Endothelial cell of umbilical vein (primary cell): ENCODE results near the gene SIN3A. TPM values are rescaled to one million over a fixed set of nuclear protein-coding genes. Genes with fewer than 3 reads are reported as not detected.

ENCODE experiments used
- BruUV-seq: library from RNA; stranded (reverse); fragments of 400-500 nt; replicated peaks from 2 replicates; lab custom pipeline; 2021; lab: Mats Ljungman, UMichigan
- CTCF ChIA-PET: fragments of 300-600, 350-600 bp; sonication (Branson Sonifier 250); formaldehyde crosslinking; loops from one replicate; lab custom pipeline; 2021; ENCODE audit warnings: antibody characterized with exemption, inconsistent platforms; lab: Charles Lee
- POLR2A ChIA-PET: fragments of 300-600, 350-600 bp; sonication (Branson Sonifier 250); formaldehyde crosslinking; loops from one replicate; lab custom pipeline; 2021; ENCODE audit warnings: antibody characterized with exemption, inconsistent platforms; lab: Charles Lee
- DNase-seq: peaks from one replicate; pipeline ENCODE4 v3.0.0-alpha.2; 2011; ENCODE audit warnings: low read depth, low spot score
- FAIRE-seq: peaks from 2 replicates; lab custom pipeline; 2011; peaks lifted over from hg19 to GRCh38; lab: Jason Lieb, UNC
- H2AFZ ChIP-seq: 2 replicates; pipeline ENCODE4 v1.6.0; 2012; ENCODE audit warnings: low read depth, low read length, control low read depth, inconsistent platforms
- H3K27ac ChIP-seq: 2 replicates; pipeline ENCODE4 v1.5.1; 2011; ENCODE audit warnings: low read depth, mild to moderate bottlenecking, control low read depth, low read length, moderate library complexity; ENCODE audit not compliant: insufficient read depth
- H3K27me3 ChIP-seq, 2 experiments: 2 replicates each; pipeline versions ENCODE4 v1.6.0 to v1.6.1; 2011; ENCODE audit warnings: low read length in 2 of 2, mixed read lengths in 1 of 2; ENCODE audit not compliant: control insufficient read depth in 2 of 2, insufficient read depth in 2 of 2
- H3K36me3 ChIP-seq, 2 experiments: 2 replicates in 1 of 2; 3 replicates in 1 of 2; pipeline ENCODE4 v1.5.1; 2011; ENCODE audit warnings: low read length in 2 of 2, mild to moderate bottlenecking in 1 of 2, moderate library complexity in 1 of 2; ENCODE audit not compliant: control insufficient read depth in 2 of 2, insufficient read depth in 2 of 2; ENCODE audit errors: extremely low read depth in 1 of 2
- H3K4me1 ChIP-seq: 3 replicates; pipeline ENCODE4 v1.5.1; 2011; ENCODE audit warnings: mild to moderate bottlenecking, low read length; ENCODE audit not compliant: control insufficient read depth, insufficient read depth; ENCODE audit errors: extremely low read depth
- H3K4me2 ChIP-seq: 2 replicates; pipeline ENCODE4 v1.6.1; 2011; ENCODE audit warnings: low read length, control low read depth, mixed read lengths; ENCODE audit not compliant: insufficient read depth
- H3K4me3 ChIP-seq, 3 experiments: fragments of 200-600 bp in 1 of 3; sonication (generic), shearing (Covaris generic) in 1 of 3; replicated peaks in 1 of 3; 2 replicates each; pipeline ENCODE4 v1.5.1; 2011 to 2016; ENCODE audit warnings: control low read depth in 3 of 3, low read length in 3 of 3, mild to moderate bottlenecking in 2 of 3, inconsistent platforms in 1 of 3, low read depth in 1 of 3, moderate library complexity in 1 of 3; ENCODE audit not compliant: insufficient read depth in 1 of 3
- H3K79me2 ChIP-seq: 2 replicates; pipeline ENCODE4 v1.6.0; 2012; ENCODE audit warnings: low read length, inconsistent platforms; ENCODE audit not compliant: control insufficient read depth, insufficient read depth
- H3K9ac ChIP-seq: replicated peaks from 2 replicates; pipeline ENCODE3; 2011; ENCODE audit warnings: low read length, control low read depth; ENCODE audit not compliant: insufficient read depth; ENCODE audit errors: extremely low read depth
- H3K9me1 ChIP-seq: replicated peaks from 3 replicates; pipeline ENCODE4 v1.6.0; 2011; ENCODE audit warnings: mild to moderate bottlenecking, low read length; ENCODE audit not compliant: control insufficient read depth, insufficient read depth; ENCODE audit errors: extremely low read depth
- H3K9me3 ChIP-seq: replicated peaks from 2 replicates; pipeline ENCODE4 v1.5.1; 2012; ENCODE audit warnings: low read length, inconsistent platforms; ENCODE audit not compliant: control insufficient read depth, insufficient read depth
- H4K20me1 ChIP-seq: replicated peaks from 2 replicates; pipeline ENCODE3; 2011; ENCODE audit warnings: mild to moderate bottlenecking, low read length; ENCODE audit not compliant: control insufficient read depth, insufficient read depth; ENCODE audit errors: extremely low read depth
- EZH2 ChIP-seq: IDR thresholded peaks from 2 replicates; pipeline ENCODE4 v1.6.1; 2012; ENCODE audit warnings: borderline replicate concordance, low read depth, mild to moderate bottlenecking, moderate library complexity, low read length, inconsistent platforms; ENCODE audit not compliant: severe bottlenecking
- FOS ChIP-seq: IDR thresholded peaks from 2 replicates; pipeline ENCODE4 v1.6.1; 2011; ENCODE audit warnings: mild to moderate bottlenecking, low read length, moderate library complexity, borderline replicate concordance; ENCODE audit not compliant: insufficient read depth
- GATA2 ChIP-seq: IDR thresholded peaks from 2 replicates; pipeline ENCODE4 v1.7.0; 2011; ENCODE audit warnings: low read depth, mild to moderate bottlenecking, moderate library complexity, mixed read lengths, low read length; ENCODE audit not compliant: insufficient read length, insufficient read depth
- JUN ChIP-seq: IDR thresholded peaks from 2 replicates; pipeline ENCODE4 v1.6.1; 2011; ENCODE audit warnings: borderline replicate concordance, low read depth; ENCODE audit not compliant: insufficient read length, insufficient read depth
- MYC ChIP-seq: IDR thresholded peaks from one replicate; pipeline ENCODE4 v1.6.1; 2011; ENCODE audit warnings: mild to moderate bottlenecking, low read depth, low read length
- POLR2A ChIP-seq: IDR thresholded peaks from 2 replicates; pipeline ENCODE4 v1.6.1; 2012; ENCODE audit warnings: low read depth, mild to moderate bottlenecking, control low read depth, low read length
- POLR2AphosphoS5 ChIP-seq: IDR thresholded peaks from 2 replicates; pipeline ENCODE4 v1.6.1; 2012; ENCODE audit warnings: low read depth, mild to moderate bottlenecking, control low read depth, low read length, moderate library complexity; ENCODE audit not compliant: insufficient read depth
- dilution Hi-C: fragments of 300-500 bp; cut with MboI; formaldehyde crosslinking; loops from one replicate; pipeline ENCODE4 v1.15.0; 2019; ENCODE audit warnings: low sequenced_read_pairs; ENCODE audit not compliant: extremely low pct_ligation_motif_present
- intact Hi-C: fragments of 100-400 bp; cut with micrococcal nuclease; formaldehyde crosslinking; loops from one replicate; pipeline ENCODE4 v1.10.0; 2022
- polyA plus RNA-seq, 4 experiments: library from polyadenylated mRNA; depleted of rRNA in 3 of 4; stranded (reverse) in 3 of 4; unstranded in 1 of 4; fragments of >200 nt; gene quantifications; 2 replicates each; pipeline versions ENCODE4 v1.2.1 to v1.2.3, GENCODE V29; 2011 to 2012; ENCODE audit warnings: missing spikeins in 1 of 4
- total RNA-seq: library from RNA; stranded (reverse); gene quantifications from 2 replicates; pipeline ENCODE4 v1.2.3, GENCODE V29; 2021
- TF ChIP-seq, protein P1 (sequence below), 2 donors: IDR thresholded peaks; 1 replicate in 1 of 2; 2 replicates in 1 of 2; pipeline ENCODE4 v1.5.1; 2011; ENCODE audit warnings: low read length in 2 of 2, mild to moderate bottlenecking in 2 of 2, moderate library complexity in 2 of 2, control low read depth in 1 of 2, inconsistent platforms in 1 of 2, low read depth in 1 of 2; ENCODE audit not compliant: insufficient read depth in 1 of 2; ENCODE audit errors: extremely low read depth in 1 of 2
- TF ChIP-seq, protein P2 (sequence below): IDR thresholded peaks from 2 replicates; pipeline ENCODE4 v1.6.1; 2011; ENCODE audit not compliant: insufficient read depth, insufficient read length

Gene SIN3A
- total and polyA plus RNA-seq, 2 donors (not counting 3 experiments of a cell fraction or from before 2014, with no cell fraction given): 30.6 to 44.5 TPM

DNA sequence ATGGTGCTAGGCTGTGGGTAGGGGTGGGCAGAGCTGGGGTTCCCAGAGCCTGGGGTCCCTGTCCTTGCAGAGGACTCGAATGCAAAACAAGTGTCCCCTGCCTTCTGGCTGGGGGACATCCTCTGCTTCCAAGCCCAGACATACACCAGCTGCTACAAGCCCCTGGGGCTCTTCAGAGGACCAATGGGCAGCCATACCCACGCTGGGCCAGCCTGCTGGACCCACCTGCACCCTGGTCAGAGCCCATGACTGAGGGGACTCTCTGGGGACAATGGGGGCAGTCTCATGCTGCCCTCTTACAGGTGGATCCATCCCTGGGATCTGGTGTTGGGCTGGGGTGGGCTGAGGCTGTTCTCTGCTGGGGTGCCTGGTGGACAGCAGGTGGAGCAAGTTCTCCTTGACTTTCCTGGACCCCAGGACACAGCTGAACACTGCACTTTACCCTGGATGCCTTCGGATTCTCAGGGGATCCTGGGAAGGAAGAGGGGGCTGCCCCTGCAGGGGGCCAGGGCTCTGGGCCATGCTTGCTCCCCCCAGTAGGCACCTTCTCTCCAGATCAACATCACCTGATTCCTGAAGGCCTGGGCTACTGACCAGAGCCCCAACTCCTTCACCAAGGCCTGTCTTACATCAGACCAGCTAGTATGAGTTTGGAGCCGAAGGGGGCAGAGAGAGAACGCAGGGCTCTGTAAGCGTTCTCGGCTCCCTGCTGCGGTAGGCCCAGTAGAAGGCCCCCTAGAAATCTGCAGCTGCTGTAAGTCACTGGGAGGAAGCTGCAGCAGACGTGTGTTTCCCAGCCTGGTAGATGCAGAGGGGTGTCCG is 122.8 kb downstream of the SIN3A start:
- Histone ChIP-seq H4K20me1 (no peaks in the 10 kb centered on the region), H3K9ac (no peak overlapping the region), H3K79me2 (no peaks in the 10 kb centered on the region), H3K4me3 (no peak overlapping the region), H3K4me2 (no peak overlapping the region), H3K9me3 (no peaks in the 10 kb centered on the region), H3K27ac (no peak overlapping the region), H2AFZ (no peak overlapping the region), H3K4me1 (no peaks in the 10 kb centered on the region), H3K36me3 (no peaks in the 10 kb centered on the region), H3K27me3 (no peaks in the 10 kb centered on the region), H3K9me1 (no peaks in the 10 kb centered on the region)
- intact Hi-C loops (no loop called here), dilution Hi-C loops (no loop called here)
- BruUV-seq: no TSS peak
- ChIA-PET POLR2A (no interaction called here), CTCF (no interaction called here)
- no peak for FAIRE-seq
- TF ChIP-seq, protein P1, sequence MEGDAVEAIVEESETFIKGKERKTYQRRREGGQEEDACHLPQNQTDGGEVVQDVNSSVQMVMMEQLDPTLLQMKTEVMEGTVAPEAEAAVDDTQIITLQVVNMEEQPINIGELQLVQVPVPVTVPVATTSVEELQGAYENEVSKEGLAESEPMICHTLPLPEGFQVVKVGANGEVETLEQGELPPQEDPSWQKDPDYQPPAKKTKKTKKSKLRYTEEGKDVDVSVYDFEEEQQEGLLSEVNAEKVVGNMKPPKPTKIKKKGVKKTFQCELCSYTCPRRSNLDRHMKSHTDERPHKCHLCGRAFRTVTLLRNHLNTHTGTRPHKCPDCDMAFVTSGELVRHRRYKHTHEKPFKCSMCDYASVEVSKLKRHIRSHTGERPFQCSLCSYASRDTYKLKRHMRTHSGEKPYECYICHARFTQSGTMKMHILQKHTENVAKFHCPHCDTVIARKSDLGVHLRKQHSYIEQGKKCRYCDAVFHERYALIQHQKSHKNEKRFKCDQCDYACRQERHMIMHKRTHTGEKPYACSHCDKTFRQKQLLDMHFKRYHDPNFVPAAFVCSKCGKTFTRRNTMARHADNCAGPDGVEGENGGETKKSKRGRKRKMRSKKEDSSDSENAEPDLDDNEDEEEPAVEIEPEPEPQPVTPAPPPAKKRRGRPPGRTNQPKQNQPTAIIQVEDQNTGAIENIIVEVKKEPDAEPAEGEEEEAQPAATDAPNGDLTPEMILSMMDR (IDR thresholded peaks at IDR 0.05; ENCODE audit: extremely low read depth in 1 of 2, insufficient read depth in 1 of 2, low read depth in 1 of 2, low read length in 2 of 2): no peak
- TF ChIP-seq MYC (no peak), EZH2 (no peak), POLR2AphosphoS5 (no peak), POLR2A (no peak), GATA2 (no peak), FOS (no peak), JUN (no peak)
- TF ChIP-seq, protein P2, sequence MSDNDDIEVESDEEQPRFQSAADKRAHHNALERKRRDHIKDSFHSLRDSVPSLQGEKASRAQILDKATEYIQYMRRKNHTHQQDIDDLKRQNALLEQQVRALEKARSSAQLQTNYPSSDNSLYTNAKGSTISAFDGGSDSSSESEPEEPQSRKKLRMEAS: no peak
- no peak for DNase-seq
